Measurements from ENCODE around the gene PLEKHA5. TPM values are rescaled to one million over a fixed set of nuclear protein-coding genes. Genes with fewer than 3 reads are reported as not detected.

PLEKHA5 gene
- total RNA-seq, 4 donors from 2014 or later, result 21.3 to 22.9 (median 21.4) TPM

DNA sequence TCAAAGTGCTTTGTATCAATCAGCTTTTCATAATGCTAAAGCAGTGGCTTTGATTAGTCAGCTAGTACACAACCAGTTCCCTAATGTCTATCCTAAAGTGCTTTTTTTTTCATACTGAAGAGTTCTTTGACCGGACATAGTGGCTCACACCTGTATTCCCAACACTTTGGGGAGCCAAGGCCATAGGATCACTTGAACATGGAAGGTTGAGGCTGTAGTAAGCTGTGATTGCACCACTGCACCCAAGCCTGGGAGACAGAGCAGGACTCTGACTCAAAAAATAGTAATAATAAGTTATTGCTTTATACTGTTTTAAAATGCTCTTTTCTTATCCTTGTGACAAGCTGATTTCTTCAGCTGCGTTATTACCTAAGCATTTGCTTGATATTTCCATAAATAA, 155.1 kb downstream of the PLEKHA5 start:
- no peak for DNase-seq (ENCODE audit: low spot score in 2 of 2)
- Histone ChIP-seq H3K27ac (no peak overlapping the region), H3K36me3 (peaks cover 0 to 16% (median 0%) of the 10 kb centered on the region in 3 donors)

DNA sequence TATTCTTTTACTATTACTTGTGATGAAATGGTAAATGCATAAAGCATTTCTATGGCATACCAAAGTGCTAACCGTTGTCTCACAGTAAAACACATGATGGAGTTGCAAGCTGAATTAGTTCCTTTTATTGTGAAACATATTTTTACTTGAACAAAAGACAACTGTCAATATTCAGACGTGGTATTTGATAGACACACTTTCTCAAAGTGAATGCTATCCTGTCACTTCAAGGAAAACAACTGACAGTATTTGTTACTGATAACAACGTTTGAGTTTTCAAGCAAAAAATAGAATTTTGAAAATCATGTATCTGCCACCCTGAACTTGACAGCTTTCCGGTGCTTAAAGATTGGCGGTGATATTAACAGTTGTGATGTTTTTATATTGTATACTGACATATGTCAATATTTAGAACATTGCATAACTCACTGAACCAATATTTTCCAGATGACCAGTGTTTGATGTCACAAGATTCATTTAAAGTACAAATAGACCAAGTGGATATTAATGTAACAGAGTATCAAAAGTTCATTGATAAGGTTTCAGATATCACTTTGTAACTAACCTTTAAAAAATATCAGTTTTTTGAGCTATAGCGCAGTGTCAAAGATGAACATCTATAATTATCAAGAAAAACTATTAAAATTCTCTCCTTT, 156.4 kb downstream of the PLEKHA5 start:
- H3K27me3 ChIP-seq, result no peaks in the 10 kb centered on the region
- peaks cover 0 to 3% (median 0%) of the 10 kb centered on the region in 4 donors for H3K4me1 ChIP-seq
- H3K4me3 ChIP-seq, result no peak overlapping the region
- WGBS, 2 donors, result 50 to 63% methylated on average over 6 of the region's 6 CpGs
- H3K36me3 ChIP-seq, result peaks cover 0 to 22% (median 0%) of the 10 kb centered on the region in 3 donors
- DNase-seq (ENCODE audit: low spot score in 2 of 2), result no peak
- no peaks in the 10 kb centered on the region for H3K9me3 ChIP-seq
- TF ChIP-seq POLR2A (IDR thresholded peaks at IDR 0.05) (no peak), EP300 (IDR thresholded peaks at IDR 0.05) (no peak)
- TF ChIP-seq, protein P1, sequence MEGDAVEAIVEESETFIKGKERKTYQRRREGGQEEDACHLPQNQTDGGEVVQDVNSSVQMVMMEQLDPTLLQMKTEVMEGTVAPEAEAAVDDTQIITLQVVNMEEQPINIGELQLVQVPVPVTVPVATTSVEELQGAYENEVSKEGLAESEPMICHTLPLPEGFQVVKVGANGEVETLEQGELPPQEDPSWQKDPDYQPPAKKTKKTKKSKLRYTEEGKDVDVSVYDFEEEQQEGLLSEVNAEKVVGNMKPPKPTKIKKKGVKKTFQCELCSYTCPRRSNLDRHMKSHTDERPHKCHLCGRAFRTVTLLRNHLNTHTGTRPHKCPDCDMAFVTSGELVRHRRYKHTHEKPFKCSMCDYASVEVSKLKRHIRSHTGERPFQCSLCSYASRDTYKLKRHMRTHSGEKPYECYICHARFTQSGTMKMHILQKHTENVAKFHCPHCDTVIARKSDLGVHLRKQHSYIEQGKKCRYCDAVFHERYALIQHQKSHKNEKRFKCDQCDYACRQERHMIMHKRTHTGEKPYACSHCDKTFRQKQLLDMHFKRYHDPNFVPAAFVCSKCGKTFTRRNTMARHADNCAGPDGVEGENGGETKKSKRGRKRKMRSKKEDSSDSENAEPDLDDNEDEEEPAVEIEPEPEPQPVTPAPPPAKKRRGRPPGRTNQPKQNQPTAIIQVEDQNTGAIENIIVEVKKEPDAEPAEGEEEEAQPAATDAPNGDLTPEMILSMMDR (IDR thresholded peaks at IDR 0.05), result no peak
- H3K27ac ChIP-seq, result no peak overlapping the region

More for the DNA sequence above, 155.1 kb downstream of the PLEKHA5 start:
- TF ChIP-seq, protein P1 (IDR thresholded peaks at IDR 0.05), result no peak
- no peak for TF ChIP-seq POLR2A (IDR thresholded peaks at IDR 0.05)
- TF ChIP-seq EP300 (IDR thresholded peaks at IDR 0.05), result no peak
- Histone ChIP-seq H3K27me3 (no peaks in the 10 kb centered on the region), H3K4me3 (no peak overlapping the region), H3K9me3 (no peaks in the 10 kb centered on the region), H3K4me1 (peaks cover 0 to 3% (median 0%) of the 10 kb centered on the region in 4 donors)
- WGBS, 2 donors, result 89 to 96% methylated on average over 2 of the region's 2 CpGs

DNA sequence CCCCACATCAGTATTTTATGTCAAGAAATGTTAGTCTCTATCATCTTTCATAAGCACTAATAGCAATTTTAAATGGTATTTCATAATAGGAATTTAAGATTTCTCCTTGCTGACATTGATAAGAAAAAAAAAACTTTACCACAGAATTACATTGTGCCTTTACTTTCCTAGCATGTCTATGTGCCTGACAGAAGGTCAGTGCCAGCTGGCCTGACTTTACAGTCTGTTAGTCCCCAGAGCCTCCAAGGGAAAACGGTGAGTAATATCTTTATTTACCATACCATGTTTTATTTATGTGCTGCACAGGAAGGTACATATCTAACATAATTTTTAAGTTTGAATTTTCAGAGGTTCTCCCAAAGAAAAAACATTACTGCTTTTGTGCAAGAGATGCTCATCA, 157.8 kb downstream of the PLEKHA5 start:
- no peaks in the 10 kb centered on the region for H3K27me3 ChIP-seq
- H3K27ac ChIP-seq, result no peak overlapping the region
- peaks cover 0 to 18% (median 0%) of the 10 kb centered on the region in 3 donors for H3K36me3 ChIP-seq
- WGBS, 2 donors, result 56 to 57% methylated on average over 1 of the region's 1 CpG
- no peak for DNase-seq (ENCODE audit: low spot score in 2 of 2)
- no peak for TF ChIP-seq POLR2A (IDR thresholded peaks at IDR 0.05)
- TF ChIP-seq, protein P1 (IDR thresholded peaks at IDR 0.05), result no peak
- H3K4me3 ChIP-seq, result no peak overlapping the region
- H3K4me1 ChIP-seq, result peaks cover 0 to 3% (median 0%) of the 10 kb centered on the region in 4 donors
- no peaks in the 10 kb centered on the region for H3K9me3 ChIP-seq

DNA sequence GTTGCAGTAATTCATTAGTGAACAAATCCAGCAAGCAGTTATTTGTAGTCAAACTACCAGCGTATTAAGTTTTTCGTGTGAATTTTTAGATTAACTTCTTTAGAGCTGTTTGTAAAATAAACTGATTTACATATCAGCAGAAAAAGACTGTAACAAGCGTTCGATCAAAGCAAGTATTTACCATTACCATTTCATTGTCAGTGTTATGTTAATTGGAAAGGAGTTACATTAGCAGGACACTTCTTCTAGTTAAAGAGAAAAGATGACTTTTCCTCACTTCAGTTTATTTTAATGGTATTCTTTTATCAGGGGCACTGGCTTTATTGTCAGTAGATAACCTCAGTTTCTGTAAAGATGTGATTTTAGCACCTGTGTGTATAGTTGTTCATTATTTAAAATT, 158.6 kb downstream of the PLEKHA5 start:
- Histone ChIP-seq H3K4me1 (peaks cover 0 to 3% (median 0%) of the 10 kb centered on the region in 4 donors), H3K27me3 (no peaks in the 10 kb centered on the region), H3K9me3 (no peaks in the 10 kb centered on the region), H3K4me3 (no peak overlapping the region), H3K36me3 (peaks cover 0 to 23% (median 0%) of the 10 kb centered on the region in 3 donors), H3K27ac (no peak overlapping the region)
- no peak for TF ChIP-seq POLR2A (IDR thresholded peaks at IDR 0.05)
- no peak for TF ChIP-seq EP300 (IDR thresholded peaks at IDR 0.05)
- TF ChIP-seq, protein P1 (IDR thresholded peaks at IDR 0.05), result no peak
- WGBS, 2 donors, result 88 to 94% methylated on average over 4 of the region's 4 CpGs
- DNase-seq (ENCODE audit: low spot score in 2 of 2), result no peak

DNA sequence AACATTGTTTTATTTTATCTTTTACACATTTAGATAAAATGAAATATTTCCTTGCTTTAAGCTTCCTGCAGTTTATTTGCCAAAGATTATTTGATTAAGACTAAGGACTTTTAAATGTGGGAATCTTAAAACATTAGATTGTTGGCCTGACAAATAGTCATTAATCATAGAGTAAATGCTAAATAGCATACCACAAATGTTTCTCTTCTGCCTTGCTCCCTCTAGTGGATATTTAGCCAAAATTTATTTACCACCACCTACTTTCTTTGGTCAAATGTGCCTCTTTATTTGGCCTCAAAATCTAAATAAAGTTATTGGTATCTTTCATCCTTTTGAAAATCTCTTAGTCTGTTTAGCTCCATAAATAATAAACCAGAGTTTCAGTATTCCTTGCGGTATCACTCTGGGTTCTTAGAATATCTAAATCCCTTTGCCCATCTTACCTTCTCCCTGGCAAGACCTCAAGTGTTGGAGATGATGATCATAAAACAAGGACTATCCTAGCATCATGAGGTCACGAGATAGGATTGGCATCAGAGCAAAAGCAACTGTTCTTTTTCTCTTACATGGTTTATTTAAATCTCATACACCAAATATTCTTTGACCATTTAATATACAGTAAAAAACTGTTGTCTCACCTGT, 159.2 kb downstream of the PLEKHA5 start:
- H3K9me3 ChIP-seq, result no peaks in the 10 kb centered on the region
- H3K27ac ChIP-seq, result no peak overlapping the region
- peaks cover 0 to 3% (median 0%) of the 10 kb centered on the region in 4 donors for H3K4me1 ChIP-seq
- no peak for TF ChIP-seq EP300 (IDR thresholded peaks at IDR 0.05)
- TF ChIP-seq, protein P1 (IDR thresholded peaks at IDR 0.05), result peak; percentile 39 to 59 (median 55)
- no peak overlapping the region for H3K4me3 ChIP-seq
- WGBS, 2 donors, result 70 to 73% methylated on average over 2 of the region's 2 CpGs
- peaks cover 0 to 17% (median 0%) of the 10 kb centered on the region in 3 donors for H3K36me3 ChIP-seq
- no peaks in the 10 kb centered on the region for H3K27me3 ChIP-seq
- no peak for DNase-seq (ENCODE audit: low spot score in 2 of 2)
